ENCODE measurements around the gene COL18A1.

DNA sequence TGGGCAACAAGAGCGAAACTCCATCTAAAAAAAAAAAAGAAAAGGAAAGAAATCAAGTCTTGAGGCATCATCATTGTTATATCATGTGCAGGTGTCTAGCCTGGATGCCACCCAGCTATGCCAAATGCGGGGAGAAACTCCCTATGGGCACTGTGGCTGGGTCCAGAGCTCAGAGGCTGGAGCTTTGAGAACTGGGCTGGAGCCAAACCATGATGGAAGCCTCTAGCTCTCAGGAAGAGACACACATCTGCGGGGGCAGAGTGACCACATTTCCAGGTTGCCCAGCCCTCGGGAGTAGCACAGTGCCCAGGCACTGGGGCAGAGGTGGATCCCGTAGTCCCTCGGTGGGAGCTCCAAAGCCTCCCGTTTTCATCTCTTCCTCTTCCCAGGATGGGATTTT is 58.9 kb downstream of the COL18A1 start:
- TF ChIP-seq, protein P1, sequence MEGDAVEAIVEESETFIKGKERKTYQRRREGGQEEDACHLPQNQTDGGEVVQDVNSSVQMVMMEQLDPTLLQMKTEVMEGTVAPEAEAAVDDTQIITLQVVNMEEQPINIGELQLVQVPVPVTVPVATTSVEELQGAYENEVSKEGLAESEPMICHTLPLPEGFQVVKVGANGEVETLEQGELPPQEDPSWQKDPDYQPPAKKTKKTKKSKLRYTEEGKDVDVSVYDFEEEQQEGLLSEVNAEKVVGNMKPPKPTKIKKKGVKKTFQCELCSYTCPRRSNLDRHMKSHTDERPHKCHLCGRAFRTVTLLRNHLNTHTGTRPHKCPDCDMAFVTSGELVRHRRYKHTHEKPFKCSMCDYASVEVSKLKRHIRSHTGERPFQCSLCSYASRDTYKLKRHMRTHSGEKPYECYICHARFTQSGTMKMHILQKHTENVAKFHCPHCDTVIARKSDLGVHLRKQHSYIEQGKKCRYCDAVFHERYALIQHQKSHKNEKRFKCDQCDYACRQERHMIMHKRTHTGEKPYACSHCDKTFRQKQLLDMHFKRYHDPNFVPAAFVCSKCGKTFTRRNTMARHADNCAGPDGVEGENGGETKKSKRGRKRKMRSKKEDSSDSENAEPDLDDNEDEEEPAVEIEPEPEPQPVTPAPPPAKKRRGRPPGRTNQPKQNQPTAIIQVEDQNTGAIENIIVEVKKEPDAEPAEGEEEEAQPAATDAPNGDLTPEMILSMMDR (IDR thresholded peaks at IDR 0.05): no peak
- TF ChIP-seq, protein P2, sequence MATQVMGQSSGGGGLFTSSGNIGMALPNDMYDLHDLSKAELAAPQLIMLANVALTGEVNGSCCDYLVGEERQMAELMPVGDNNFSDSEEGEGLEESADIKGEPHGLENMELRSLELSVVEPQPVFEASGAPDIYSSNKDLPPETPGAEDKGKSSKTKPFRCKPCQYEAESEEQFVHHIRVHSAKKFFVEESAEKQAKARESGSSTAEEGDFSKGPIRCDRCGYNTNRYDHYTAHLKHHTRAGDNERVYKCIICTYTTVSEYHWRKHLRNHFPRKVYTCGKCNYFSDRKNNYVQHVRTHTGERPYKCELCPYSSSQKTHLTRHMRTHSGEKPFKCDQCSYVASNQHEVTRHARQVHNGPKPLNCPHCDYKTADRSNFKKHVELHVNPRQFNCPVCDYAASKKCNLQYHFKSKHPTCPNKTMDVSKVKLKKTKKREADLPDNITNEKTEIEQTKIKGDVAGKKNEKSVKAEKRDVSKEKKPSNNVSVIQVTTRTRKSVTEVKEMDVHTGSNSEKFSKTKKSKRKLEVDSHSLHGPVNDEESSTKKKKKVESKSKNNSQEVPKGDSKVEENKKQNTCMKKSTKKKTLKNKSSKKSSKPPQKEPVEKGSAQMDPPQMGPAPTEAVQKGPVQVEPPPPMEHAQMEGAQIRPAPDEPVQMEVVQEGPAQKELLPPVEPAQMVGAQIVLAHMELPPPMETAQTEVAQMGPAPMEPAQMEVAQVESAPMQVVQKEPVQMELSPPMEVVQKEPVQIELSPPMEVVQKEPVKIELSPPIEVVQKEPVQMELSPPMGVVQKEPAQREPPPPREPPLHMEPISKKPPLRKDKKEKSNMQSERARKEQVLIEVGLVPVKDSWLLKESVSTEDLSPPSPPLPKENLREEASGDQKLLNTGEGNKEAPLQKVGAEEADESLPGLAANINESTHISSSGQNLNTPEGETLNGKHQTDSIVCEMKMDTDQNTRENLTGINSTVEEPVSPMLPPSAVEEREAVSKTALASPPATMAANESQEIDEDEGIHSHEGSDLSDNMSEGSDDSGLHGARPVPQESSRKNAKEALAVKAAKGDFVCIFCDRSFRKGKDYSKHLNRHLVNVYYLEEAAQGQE (IDR thresholded peaks at IDR 0.05): no peak
- TF ChIP-seq RFX5 (IDR thresholded peaks at IDR 0.05): no peak
- no peak for TF ChIP-seq POLR2A (IDR thresholded peaks at IDR 0.05; ENCODE audit: low read length)
- no peak for TF ChIP-seq GATA3 (IDR thresholded peaks at IDR 0.05; ENCODE audit: borderline replicate concordance)
- TF ChIP-seq MAFK (IDR thresholded peaks at IDR 0.05; ENCODE audit: partially characterized antibody): no peak
- no peak for TF ChIP-seq NR3C1 (IDR thresholded peaks at IDR 0.05)

All from A549 (cell line).